BLaER1 (cell line): Measurements from ENCODE around the gene PARP16.
"Not testable (repeated sequence)": the region's sequence is repeated elsewhere in the genome, so short reads cannot be mapped to it uniquely, and the experiment has no call there.

ENCODE experiments used
- H3K27ac ChIP-seq: shearing (Covaris generic); formaldehyde crosslinking; 2 replicates; pipeline ENCODE4 v1.8.1; 2022
- H3K27me3 ChIP-seq: shearing (Covaris generic); formaldehyde crosslinking; 2 replicates; pipeline ENCODE4 v1.8.1; 2022
- H3K36me3 ChIP-seq: shearing (Covaris generic); formaldehyde crosslinking; 2 replicates; pipeline ENCODE4 v1.8.1; 2022
- H3K4me1 ChIP-seq: shearing (Covaris generic); formaldehyde crosslinking; 2 replicates; pipeline ENCODE4 v1.8.1; 2022
- H3K4me2 ChIP-seq: shearing (Covaris generic); formaldehyde crosslinking; 2 replicates; pipeline ENCODE4 v1.8.1; 2022
- H3K4me3 ChIP-seq: shearing (Covaris generic); formaldehyde crosslinking; 2 replicates; pipeline ENCODE4 v1.8.1; 2022
- H3K9ac ChIP-seq: shearing (Covaris generic); formaldehyde crosslinking; 2 replicates; pipeline ENCODE4 v1.8.1; 2022
- H3K9me3 ChIP-seq: shearing (Covaris generic); formaldehyde crosslinking; 2 replicates; pipeline ENCODE4 v1.8.1; 2022
- H4K20me1 ChIP-seq: shearing (Covaris generic); formaldehyde crosslinking; 2 replicates; pipeline ENCODE4 v1.8.1; 2022
- Cebpa-rat ChIP-seq: shearing (Covaris generic); IDR thresholded peaks from 2 replicates; pipeline ENCODE4 v1.8.1; 2022

The PARP16 gene

DNA sequence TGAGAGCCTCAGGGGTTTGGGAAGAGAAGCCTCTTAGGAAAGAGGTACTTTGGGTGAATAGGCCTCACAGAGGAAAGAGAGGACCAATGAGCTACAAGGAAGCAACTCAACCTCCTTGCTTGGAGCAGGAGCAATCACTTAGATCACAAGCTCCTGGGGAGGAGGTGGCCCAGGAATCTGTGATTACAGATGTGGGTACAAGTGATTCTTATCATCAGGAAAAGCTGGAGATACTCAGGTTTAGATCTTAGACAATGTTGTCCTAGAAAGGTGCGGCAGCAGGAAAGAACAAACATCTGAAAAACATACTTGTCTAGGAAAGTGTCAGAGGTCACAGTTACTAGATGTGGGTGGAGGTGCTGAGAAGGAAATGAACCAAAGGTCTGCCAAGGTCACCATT, 8.2 kb downstream of the PARP16 start:
- Histone ChIP-seq H3K4me2 (no peak overlapping the region), H3K27ac (no peak overlapping the region), H3K9ac (no peak overlapping the region), H3K9me3 (no peaks in the 10 kb centered on the region), H3K4me1 (peaks cover 6% of the 10 kb centered on the region; the same call in 1 of the 2 replicates), H3K36me3 (peaks cover 74% of the 10 kb centered on the region), H3K27me3 (no peaks in the 10 kb centered on the region), H3K4me3 (no peak overlapping the region), H4K20me1 (peaks cover 39% of the 10 kb centered on the region)
- TF ChIP-seq Cebpa-rat = no peak

DNA sequence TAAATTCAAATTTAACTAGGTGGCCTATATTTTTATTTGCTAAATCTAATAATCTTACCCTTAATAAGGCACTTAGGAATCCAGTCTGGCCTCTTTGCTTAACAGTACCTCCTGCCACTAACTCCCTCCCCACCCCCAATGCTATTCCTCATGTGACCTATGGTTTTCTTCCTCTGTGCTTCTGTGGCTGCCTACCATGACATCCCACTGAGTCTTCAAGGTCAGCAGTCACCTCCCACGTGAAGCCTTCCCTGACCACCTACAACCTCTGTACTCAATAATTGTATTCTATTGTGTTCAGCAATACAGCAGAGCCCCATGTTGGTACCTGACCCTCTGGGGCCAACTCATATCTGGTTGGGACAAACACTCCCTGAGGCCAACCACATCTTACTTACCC, 9.7 kb downstream of the PARP16 start:
- H3K4me2 ChIP-seq = no peak overlapping the region
- H3K4me1 ChIP-seq = no peaks in the 10 kb centered on the region
- H3K27ac ChIP-seq = no peak overlapping the region
- no peaks in the 10 kb centered on the region for H3K27me3 ChIP-seq
- no peak overlapping the region for H3K4me3 ChIP-seq
- TF ChIP-seq Cebpa-rat = no peak
- H4K20me1 ChIP-seq = peaks cover 49% of the 10 kb centered on the region
- peaks cover 70% of the 10 kb centered on the region for H3K36me3 ChIP-seq
- no peaks in the 10 kb centered on the region for H3K9me3 ChIP-seq
- H3K9ac ChIP-seq = no peak overlapping the region

DNA sequence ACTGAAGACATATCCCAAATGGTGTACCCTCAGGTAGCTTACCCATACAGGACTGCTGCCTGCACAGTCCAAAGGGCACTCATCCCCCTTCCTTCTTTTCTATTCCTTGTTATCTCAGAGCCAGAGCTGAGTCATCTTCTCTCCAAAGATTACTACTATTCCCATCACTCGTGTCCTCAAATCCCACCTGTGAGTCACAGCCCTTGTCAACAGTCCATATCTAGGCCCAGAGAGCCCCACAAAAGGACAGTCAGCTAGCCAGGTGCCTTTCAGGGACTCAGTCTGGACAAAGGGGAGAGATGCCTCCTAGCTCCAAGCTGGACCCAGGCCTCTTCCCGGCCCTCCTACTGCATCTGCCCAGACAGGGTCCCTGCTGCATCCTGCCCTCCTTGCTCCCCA, 11.0 kb downstream of the PARP16 start:
- H3K9ac ChIP-seq = no peak overlapping the region
- H3K36me3 ChIP-seq = peaks cover 70% of the 10 kb centered on the region
- no peak for TF ChIP-seq Cebpa-rat
- H3K4me1 ChIP-seq = no peaks in the 10 kb centered on the region
- H3K4me3 ChIP-seq = no peak overlapping the region
- H3K27me3 ChIP-seq = no peaks in the 10 kb centered on the region
- peaks cover 50% of the 10 kb centered on the region for H4K20me1 ChIP-seq
- no peaks in the 10 kb centered on the region for H3K9me3 ChIP-seq
- H3K4me2 ChIP-seq = no peak overlapping the region
- no peak overlapping the region for H3K27ac ChIP-seq

- Histone ChIP-seq H3K36me3 (peaks cover 72% of the 10 kb centered on the region), H3K27ac (no peak overlapping the region), H3K9ac (no peak overlapping the region), H3K9me3 (no peaks in the 10 kb centered on the region), H3K4me3 (no peak overlapping the region), H3K27me3 (no peaks in the 10 kb centered on the region), H4K20me1 (peaks cover 50% of the 10 kb centered on the region), H3K4me1 (no peaks in the 10 kb centered on the region), H3K4me2 (no peak overlapping the region)
- no peak for TF ChIP-seq Cebpa-rat
Observed at GRCh38 chr15:65275104-65275727, 11.5 kb downstream of the PARP16 start.

DNA sequence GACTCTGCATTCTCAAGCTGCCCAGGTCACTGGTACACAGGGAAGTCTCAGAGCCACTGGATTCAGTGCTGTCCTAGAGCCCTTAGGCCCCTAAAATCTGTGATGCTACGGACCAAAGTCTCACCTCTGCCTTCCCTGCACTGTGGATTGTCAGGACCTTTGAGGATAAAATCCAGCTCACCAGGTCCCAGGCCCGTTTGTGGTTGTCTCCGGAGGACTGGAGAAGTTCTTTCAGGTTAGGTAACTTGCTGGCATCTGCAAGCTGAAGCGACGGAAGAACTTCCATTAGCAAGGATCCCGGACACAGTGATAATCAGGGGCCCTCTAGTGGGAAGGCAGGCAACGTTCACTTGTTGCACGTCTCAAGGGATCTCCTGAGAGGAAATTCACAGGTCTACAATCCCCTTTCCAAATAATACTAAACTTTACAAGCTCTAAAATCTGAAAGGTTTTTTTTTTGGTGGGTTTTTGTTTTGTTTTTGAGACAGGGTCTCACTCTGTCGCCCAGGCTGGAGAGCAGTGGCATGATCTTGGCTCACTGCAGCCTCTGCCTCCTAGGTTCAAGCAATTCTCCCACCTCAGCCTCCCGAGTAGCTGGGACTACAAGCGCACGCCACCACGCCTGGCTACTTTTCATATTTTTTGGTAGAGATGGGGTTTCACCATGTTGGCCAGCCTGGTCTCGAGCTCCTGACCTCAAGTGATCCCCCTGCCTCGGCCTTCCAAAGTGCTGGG, 15.7 kb downstream of the PARP16 start:
- H3K4me3 ChIP-seq, H3K9ac ChIP-seq, H3K4me2 ChIP-seq, H3K9me3 ChIP-seq, H3K27ac ChIP-seq, H3K4me1 ChIP-seq, H3K27me3 ChIP-seq: not testable (repeated sequence)
- H3K36me3 ChIP-seq = peaks cover 74% of the 10 kb centered on the region
- peaks cover 24% of the 10 kb centered on the region; the same call in 1 of the 2 replicates for H4K20me1 ChIP-seq

- no peaks in the 10 kb centered on the region for H3K4me1 ChIP-seq
- no peak overlapping the region for H3K4me3 ChIP-seq
- no peaks in the 10 kb centered on the region for H3K27me3 ChIP-seq
- H3K4me2 ChIP-seq = no peak overlapping the region
- H3K9me3 ChIP-seq = no peaks in the 10 kb centered on the region
- peaks cover 16% of the 10 kb centered on the region; the same call in 1 of the 2 replicates for H4K20me1 ChIP-seq
- peaks cover 83% of the 10 kb centered on the region for H3K36me3 ChIP-seq
- H3K9ac ChIP-seq = no peak overlapping the region
- no peak overlapping the region for H3K27ac ChIP-seq
- no peak for TF ChIP-seq Cebpa-rat
Observed at GRCh38 chr15:65268411-65268810, 18.3 kb downstream of the PARP16 start.

- no peaks in the 10 kb centered on the region; the same call in 1 of the 2 replicates for H4K20me1 ChIP-seq
- H3K9ac ChIP-seq = no peak overlapping the region
- no peak overlapping the region for H3K27ac ChIP-seq
- no peaks in the 10 kb centered on the region for H3K9me3 ChIP-seq
- H3K4me2 ChIP-seq = no peak overlapping the region
- H3K36me3 ChIP-seq = peaks cover 88% of the 10 kb centered on the region
- H3K4me3 ChIP-seq = no peak overlapping the region
- TF ChIP-seq Cebpa-rat = no peak
- H3K27me3 ChIP-seq = no peaks in the 10 kb centered on the region
- H3K4me1 ChIP-seq = no peaks in the 10 kb centered on the region
Observed at GRCh38 chr15:65266469-65266868, 20.2 kb downstream of the PARP16 start.

DNA sequence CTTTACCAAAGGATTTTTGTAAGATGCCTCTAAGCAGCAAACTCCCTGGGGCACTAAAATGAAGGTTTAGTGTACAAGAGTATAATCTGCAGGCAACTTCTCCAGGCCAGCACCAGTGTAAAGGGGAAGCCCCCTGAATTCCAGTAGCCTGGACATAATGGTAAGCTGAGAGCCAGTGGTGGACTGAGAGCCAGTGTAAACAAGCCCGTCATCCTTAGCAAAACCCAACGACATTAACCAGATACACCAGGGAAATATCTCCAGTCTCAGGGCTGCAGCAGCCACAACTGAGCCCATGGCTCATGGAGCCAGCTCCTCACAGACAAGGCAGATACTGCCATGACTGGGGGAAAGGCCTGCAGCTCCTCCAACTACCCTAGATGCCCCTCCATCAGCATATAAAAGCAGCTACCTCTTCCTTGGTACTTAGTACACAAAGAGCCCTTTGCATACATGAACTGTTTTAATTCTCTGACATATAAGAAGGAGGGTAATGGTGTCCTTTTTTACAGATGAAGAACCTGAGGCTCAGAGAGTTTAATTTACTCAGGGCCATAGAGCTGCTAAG, 21.7 kb downstream of the PARP16 start:
- Histone ChIP-seq H3K9me3 (no peaks in the 10 kb centered on the region), H3K9ac (no peak overlapping the region), H4K20me1 (no peaks in the 10 kb centered on the region; the same call in 1 of the 2 replicates), H3K27me3 (no peaks in the 10 kb centered on the region), H3K4me2 (no peak overlapping the region), H3K4me1 (no peaks in the 10 kb centered on the region), H3K4me3 (no peak overlapping the region), H3K27ac (no peak overlapping the region), H3K36me3 (peaks cover 92% of the 10 kb centered on the region)
- TF ChIP-seq Cebpa-rat = no peak

DNA sequence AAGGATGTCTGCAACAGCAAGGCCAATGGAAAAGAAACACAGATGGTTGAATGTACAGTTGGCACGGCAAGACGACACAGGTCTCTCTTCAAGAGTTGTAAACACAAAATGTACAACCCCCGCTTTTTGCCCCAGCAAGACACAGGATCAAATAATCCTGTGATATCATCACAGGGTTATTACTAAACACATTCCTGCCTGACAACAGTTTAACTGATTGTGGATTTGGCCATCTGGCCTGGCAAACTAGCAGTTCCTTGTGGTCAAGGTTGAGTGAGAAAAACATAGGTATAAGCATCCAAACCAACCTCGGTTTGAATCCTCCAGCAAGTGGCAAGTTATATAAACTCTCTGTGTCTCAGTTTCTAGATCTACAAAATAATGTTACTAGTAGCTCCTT, 23.4 kb downstream of the PARP16 start:
- Histone ChIP-seq H3K27ac (no peak overlapping the region), H3K4me2 (no peak overlapping the region), H3K36me3 (peaks cover 92% of the 10 kb centered on the region), H4K20me1 (no peaks in the 10 kb centered on the region; the same call in 1 of the 2 replicates), H3K27me3 (no peaks in the 10 kb centered on the region), H3K4me1 (no peaks in the 10 kb centered on the region), H3K4me3 (no peak overlapping the region), H3K9me3 (no peaks in the 10 kb centered on the region), H3K9ac (no peak overlapping the region)
- no peak for TF ChIP-seq Cebpa-rat

GRCh38 chr15:65260968-65261367, 25.7 kb downstream of the PARP16 start:
- TF ChIP-seq Cebpa-rat = no peak
- Histone ChIP-seq H4K20me1 (no peaks in the 10 kb centered on the region; the same call in 1 of the 2 replicates), H3K9ac (no peak overlapping the region), H3K4me3 (no peak overlapping the region), H3K4me1 (no peaks in the 10 kb centered on the region), H3K27me3 (no peaks in the 10 kb centered on the region), H3K9me3 (no peaks in the 10 kb centered on the region), H3K4me2 (no peak overlapping the region), H3K27ac (no peak overlapping the region), H3K36me3 (peaks cover 100% of the 10 kb centered on the region)
